Right lobe of liver (tissue), 6 donors: ENCODE measurements around the gene ARHGAP33. TPM values are rescaled to one million over a fixed set of nuclear protein-coding genes. Genes with fewer than 3 reads are reported as not detected.

Source experiments
- ATAC-seq, 4 donors: fragments of 200-7000 bp; cut with Tn5 transposase; one replicate each; pipeline ENCODE4 v1.9.1; 2020; ENCODE audit warnings: mild to moderate bottlenecking in 4 of 4, moderate library complexity in 4 of 4
- DNase-seq, 3 donors: peaks; one replicate each; pipeline ENCODE4 v3.0.0-alpha.2; 2020
- H3K27ac ChIP-seq, 3 donors: fragments of 200-600 bp; one replicate each; pipeline ENCODE4 v1.8.0; 2022
- H3K27me3 ChIP-seq, 2 donors: fragments of 200-600 bp; one replicate each; pipeline ENCODE4 v1.8.0; 2022
- H3K36me3 ChIP-seq, 4 donors: fragments of 200-600 bp; sonication (generic) in 1 of 4; one replicate each; pipeline versions ENCODE4 v1.5.1 to v1.8.0; 2017 to 2022; ENCODE audit warnings: control low read depth in 1 of 4
- H3K4me1 ChIP-seq, 4 donors: fragments of 200-600 bp; sonication (generic) in 1 of 4; one replicate each; pipeline versions ENCODE4 v1.5.1 to v1.8.0; 2017 to 2022; ENCODE audit warnings: control low read depth in 1 of 4
- H3K4me3 ChIP-seq, 3 donors: fragments of 200-600 bp; one replicate each; pipeline ENCODE4 v1.8.0; 2022
- H3K9me3 ChIP-seq, 4 donors: fragments of 200-600 bp; sonication (generic) in 1 of 4; one replicate each; pipeline versions ENCODE4 v1.5.1 to v1.8.0; 2017 to 2022; ENCODE audit warnings: control low read depth in 1 of 4
- POLR2A ChIP-seq: fragments of 450-650 bp; IDR thresholded peaks from one replicate; pipeline ENCODE4 v1.6.1; 2017; ENCODE audit warnings: antibody characterized with exemption, mild to moderate bottlenecking
- WGBS: methylation state at CpG from one replicate; pipeline ENCODE4 v1.1.6; 2018; ENCODE audit warnings: low coverage, low lambda C conversion rate; ENCODE audit not compliant: insufficient coverage; ENCODE audit errors: missing lambda C conversion rate; 5-methylcytosine and 5-hydroxymethylcytosine counted together
- intact Hi-C, 2 donors: fragments of 100-400 bp; cut with DNase I; formaldehyde crosslinking; loops; one replicate each; pipeline versions ENCODE4 v1.11.2 to v1.14.1; 2022
- total RNA-seq, 6 experiments: library from RNA; depleted of rRNA in 2 of 6; stranded (reverse); fragments of >200 nt in 2 of 6; fragmentation: NEBNext Ultra II Directional in 3 of 6; extraction: Animal tissue kit (Norgen Biotek cat#: 25700) in 3 of 6; gene quantifications; one replicate each; pipeline versions ENCODE4 v1.1.0 to v1.2.4, GENCODE V29; 2016 to 2023
- TF ChIP-seq, protein P1 (sequence below), 4 donors: fragments of 200-600 bp in 3 of 4; fragments of 450-650 bp in 1 of 4; IDR thresholded peaks; one replicate each; pipeline versions ENCODE4 v1.5.1 to v1.8.0; 2016 to 2022; ENCODE audit warnings: antibody characterized with exemption in 4 of 4, mild to moderate bottlenecking in 2 of 4
- donor health status: DM: no; HTN: yes; CAD: no.
- donor health status: DM: no; HTN: no; CAD: no.
- donor health status: DM: no; HTN: no; CAD: no.
- donor health status: DM: no; HTN: yes; CAD: no.
- donor health status: DM: no; HTN: yes; CAD: no.

ARHGAP33 gene
- total RNA-seq, 6 experiments from 2014 or later: 0.37 to 5.2 (median 3.1) TPM

DNA sequence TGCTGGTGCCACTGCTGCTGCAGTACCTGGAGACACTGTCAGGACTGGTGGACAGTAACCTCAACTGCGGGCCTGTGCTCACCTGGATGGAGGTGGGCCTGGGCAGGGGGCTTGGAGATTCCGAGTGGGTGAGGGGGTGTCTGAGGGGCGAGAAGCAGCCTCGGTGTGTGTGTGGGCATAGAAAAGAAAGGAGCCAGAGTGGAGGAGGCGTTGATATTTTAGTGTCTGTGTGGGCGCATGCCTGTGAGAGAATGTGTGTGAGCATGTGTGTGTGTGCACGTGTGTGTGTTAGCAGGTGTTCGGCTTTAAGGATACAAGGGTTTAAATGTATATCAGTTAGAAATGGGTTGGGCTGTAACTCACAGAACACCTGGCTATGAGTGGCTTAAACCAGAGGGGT is 3.7 kb downstream of the ARHGAP33 start:
- TF ChIP-seq POLR2A: no peak
- TF ChIP-seq, protein P1, sequence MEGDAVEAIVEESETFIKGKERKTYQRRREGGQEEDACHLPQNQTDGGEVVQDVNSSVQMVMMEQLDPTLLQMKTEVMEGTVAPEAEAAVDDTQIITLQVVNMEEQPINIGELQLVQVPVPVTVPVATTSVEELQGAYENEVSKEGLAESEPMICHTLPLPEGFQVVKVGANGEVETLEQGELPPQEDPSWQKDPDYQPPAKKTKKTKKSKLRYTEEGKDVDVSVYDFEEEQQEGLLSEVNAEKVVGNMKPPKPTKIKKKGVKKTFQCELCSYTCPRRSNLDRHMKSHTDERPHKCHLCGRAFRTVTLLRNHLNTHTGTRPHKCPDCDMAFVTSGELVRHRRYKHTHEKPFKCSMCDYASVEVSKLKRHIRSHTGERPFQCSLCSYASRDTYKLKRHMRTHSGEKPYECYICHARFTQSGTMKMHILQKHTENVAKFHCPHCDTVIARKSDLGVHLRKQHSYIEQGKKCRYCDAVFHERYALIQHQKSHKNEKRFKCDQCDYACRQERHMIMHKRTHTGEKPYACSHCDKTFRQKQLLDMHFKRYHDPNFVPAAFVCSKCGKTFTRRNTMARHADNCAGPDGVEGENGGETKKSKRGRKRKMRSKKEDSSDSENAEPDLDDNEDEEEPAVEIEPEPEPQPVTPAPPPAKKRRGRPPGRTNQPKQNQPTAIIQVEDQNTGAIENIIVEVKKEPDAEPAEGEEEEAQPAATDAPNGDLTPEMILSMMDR (IDR thresholded peaks at IDR 0.05): no peak
- Histone ChIP-seq H3K4me3 (no peak overlapping the region), H3K4me1 (no peaks in the 10 kb centered on the region), H3K36me3 (no peaks in the 10 kb centered on the region), H3K9me3 (no peaks in the 10 kb centered on the region), H3K27me3 (no peaks in the 10 kb centered on the region), H3K27ac (no peak overlapping the region)
- ATAC-seq: no peak
- 95% methylated on average over 8 of the region's 8 CpGs for WGBS
- intact Hi-C loops: no loop called here
- no peak for DNase-seq

DNA sequence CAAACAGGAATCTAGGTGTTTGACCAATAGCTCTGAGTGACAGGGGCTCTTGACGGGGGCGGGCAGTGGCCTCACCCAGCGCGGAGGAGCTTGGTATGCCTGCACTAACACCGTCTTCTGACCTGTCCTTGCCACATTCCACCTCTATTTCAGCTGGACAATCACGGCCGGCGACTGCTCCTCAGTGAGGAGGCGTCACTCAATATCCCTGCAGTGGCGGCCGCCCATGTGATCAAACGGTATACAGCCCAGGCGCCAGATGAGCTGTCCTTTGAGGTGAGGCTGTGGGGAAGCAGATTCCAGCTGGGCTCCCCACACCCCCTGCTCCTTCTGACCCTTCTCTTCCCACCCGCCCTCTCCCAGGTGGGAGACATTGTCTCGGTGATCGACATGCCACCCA is 4.7 kb downstream of the ARHGAP33 start:
- ATAC-seq (no peak), DNase-seq (no peak)
- WGBS: 40% methylated on average over 1 of the region's 16 CpGs
- H3K27me3 ChIP-seq: no peaks in the 10 kb centered on the region
- H3K27ac ChIP-seq: no peak overlapping the region
- intact Hi-C loops: no loop called here
- TF ChIP-seq, protein P1 (IDR thresholded peaks at IDR 0.05): no peak
- TF ChIP-seq POLR2A: no peak
- no peaks in the 10 kb centered on the region for H3K36me3 ChIP-seq
- H3K4me1 ChIP-seq: no peaks in the 10 kb centered on the region
- no peak overlapping the region for H3K4me3 ChIP-seq
- H3K9me3 ChIP-seq: no peaks in the 10 kb centered on the region

DNA sequence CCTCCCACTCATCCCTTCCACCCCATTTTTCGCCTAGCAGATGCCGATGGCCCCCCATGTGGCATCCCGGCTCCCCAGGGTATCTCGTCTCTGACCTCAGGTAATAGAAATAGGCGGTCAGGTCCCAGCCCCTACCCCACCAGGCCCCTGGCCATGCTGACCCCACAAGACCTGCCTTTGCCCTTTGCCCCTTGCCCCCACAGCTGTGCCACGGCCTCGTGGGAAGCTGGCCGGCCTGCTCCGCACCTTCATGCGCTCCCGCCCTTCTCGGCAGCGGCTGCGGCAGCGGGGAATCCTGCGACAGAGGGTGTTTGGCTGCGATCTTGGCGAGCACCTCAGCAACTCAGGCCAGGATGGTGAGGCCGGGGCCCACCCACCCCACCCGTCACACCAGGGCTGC is 5.4 kb downstream of the ARHGAP33 start:
- no peak overlapping the region for H3K27ac ChIP-seq
- no peaks in the 10 kb centered on the region for H3K27me3 ChIP-seq
- DNase-seq (no peak), ATAC-seq (no peak)
- H3K9me3 ChIP-seq: no peaks in the 10 kb centered on the region
- TF ChIP-seq, protein P1 (IDR thresholded peaks at IDR 0.05): no peak
- no peak for TF ChIP-seq POLR2A
- H3K36me3 ChIP-seq: no peaks in the 10 kb centered on the region
- H3K4me3 ChIP-seq: no peak overlapping the region
- intact Hi-C loops: no loop called here
- no peaks in the 10 kb centered on the region for H3K4me1 ChIP-seq
- 81% methylated on average over 5 of the region's 20 CpGs for WGBS

DNA sequence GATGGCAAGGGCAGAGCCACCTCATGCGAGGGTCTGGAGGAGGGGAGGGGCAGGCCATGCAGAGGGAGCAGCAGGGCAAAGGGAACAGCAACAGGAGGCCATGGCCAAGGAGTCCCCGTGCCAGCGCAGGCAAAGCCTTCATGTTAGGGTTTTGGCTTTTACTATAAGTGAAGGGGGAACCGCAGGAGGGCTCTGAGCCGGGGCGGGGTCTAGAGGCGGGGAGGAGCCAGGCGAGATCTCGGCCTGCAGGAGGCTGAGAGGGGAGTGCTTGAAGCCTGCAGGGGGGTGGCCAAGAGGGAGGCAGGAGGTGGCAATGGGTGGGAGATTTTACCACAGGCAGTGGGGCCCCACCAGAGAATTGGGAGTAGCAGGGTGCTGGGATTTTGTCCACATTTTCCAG is 6.3 kb downstream of the ARHGAP33 start:
- Histone ChIP-seq H3K4me1 (no peaks in the 10 kb centered on the region), H3K27ac (no peak overlapping the region), H3K36me3 (no peaks in the 10 kb centered on the region), H3K4me3 (no peak overlapping the region), H3K9me3 (no peaks in the 10 kb centered on the region), H3K27me3 (no peaks in the 10 kb centered on the region)
- TF ChIP-seq, protein P1 (IDR thresholded peaks at IDR 0.05): no peak
- no peak for TF ChIP-seq POLR2A
- WGBS: 96% methylated on average over 7 of the region's 9 CpGs
- DNase-seq: no peak
- intact Hi-C loops: no loop called here
- no peak for ATAC-seq

DNA sequence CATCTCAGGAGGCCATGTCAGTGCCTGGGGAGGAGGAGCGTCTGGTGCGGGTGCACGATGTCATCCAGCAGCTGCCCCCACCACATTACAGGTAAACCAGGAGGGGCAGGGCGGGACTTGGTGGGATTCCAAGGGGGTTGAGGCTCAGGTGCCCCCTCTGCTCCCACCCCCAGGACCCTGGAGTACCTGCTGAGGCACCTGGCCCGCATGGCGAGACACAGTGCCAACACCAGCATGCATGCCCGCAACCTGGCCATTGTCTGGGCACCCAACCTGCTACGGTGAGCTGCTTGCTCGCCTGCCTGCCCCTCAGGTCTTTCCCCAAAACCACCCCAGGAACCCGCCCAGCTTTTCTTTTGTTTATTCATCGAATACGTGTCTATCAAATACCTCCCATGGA is 7.2 kb downstream of the ARHGAP33 start:
- H3K36me3 ChIP-seq: no peaks in the 10 kb centered on the region
- no peak for TF ChIP-seq POLR2A
- TF ChIP-seq, protein P1 (IDR thresholded peaks at IDR 0.05): no peak
- WGBS: 90% methylated on average over 2 of the region's 12 CpGs
- intact Hi-C loops: no loop called here
- H3K4me3 ChIP-seq: no peak overlapping the region
- DNase-seq: peak in 1 of 3 donors; percentile 45
- no peak overlapping the region for H3K27ac ChIP-seq
- no peaks in the 10 kb centered on the region for H3K9me3 ChIP-seq
- no peak for ATAC-seq
- no peaks in the 10 kb centered on the region for H3K4me1 ChIP-seq
- no peaks in the 10 kb centered on the region for H3K27me3 ChIP-seq
